Measurements from ENCODE around the gene MEIS1.

The MEIS1 gene

DNA sequence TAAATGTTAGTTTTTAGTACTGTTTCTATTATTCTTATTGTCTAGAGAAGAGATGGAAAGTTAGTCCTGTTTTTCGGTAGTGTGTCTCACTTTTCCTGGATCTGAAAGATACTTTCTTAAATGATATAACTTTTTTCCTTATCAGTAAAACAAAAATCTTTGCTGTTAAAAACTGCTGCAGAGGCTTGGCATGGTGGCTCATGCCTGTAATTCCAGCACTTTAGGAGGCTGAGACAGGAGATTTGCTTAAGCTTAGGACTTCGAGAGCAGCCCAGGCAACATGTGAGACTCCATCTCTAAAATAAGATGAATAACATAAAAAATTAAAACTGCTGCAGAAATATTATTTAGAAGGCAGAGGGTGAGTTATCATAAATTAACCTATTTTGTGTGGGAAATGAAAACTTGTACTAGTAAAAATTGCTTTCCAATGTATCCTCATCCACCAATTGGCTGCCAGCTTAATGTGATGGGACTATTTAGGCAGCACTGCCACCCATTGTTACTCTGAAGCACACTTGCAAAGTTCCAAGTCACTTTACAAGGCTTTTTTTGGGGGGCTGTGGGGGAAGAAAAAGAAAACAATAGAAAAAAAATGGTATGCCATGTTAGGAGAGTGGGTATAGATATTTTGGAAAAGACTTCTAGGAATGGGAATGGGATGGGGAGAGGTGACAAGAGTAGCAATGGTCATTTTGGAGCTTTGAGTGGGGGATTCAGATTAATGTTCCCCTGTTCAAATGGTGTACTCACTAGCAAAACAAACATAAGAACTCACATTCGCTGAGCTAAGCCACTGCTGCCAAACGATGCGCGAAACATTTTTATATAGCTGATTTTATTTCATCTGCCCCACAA is 62.7 kb downstream of the MEIS1 start:
- Mint-ChIP-seq H3K36me3 (ENCODE audit: insufficient read depth) (no peaks in the 10 kb centered on the region), H3K9me3 (peaks cover 5% of the 10 kb centered on the region), H3K4me3 (no peak overlapping the region), H3K27me3 (no peaks in the 10 kb centered on the region), H3K27ac (ENCODE audit: low read depth) (no peak overlapping the region), H3K4me1 (no peaks in the 10 kb centered on the region)
- DNase-seq (ENCODE audit: low spot score in 2 of 2) (no peak), ATAC-seq (replicated peaks; ENCODE audit: extremely low read depth, poor library complexity, severe bottlenecking) (no peak)

DNA sequence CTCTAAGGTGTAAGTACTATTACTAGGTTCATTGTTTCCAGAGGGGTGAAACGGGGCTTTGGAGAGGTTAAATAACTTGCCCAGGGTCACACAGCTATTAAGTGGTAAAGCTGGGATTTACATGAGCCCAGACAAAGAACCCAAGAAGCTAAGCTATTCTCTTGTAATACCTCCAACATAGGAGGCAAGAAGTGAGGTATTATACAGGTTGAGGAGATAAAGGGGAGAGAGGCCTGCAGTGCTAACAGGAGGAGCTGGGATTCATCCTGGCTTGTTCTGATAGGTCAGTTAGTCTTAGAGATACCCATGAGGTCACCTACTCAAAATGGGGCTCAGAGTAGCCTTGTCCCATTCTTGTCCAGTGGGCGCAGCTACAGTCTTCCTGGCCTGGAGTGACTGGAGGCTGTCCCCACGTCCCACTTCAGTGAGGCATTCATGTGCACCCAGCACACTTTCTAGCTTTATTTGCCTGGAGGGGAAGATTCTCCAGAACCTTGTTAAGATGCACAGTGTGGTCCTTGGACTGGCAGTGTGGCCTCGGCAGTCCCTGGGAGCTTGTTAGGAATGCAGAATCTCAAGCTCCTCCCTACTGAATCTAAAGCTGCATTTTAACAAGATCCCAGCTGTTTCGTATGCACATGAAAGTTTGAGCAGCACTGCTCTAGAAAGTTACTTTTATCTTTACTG is 63.5 kb downstream of the MEIS1 start:
- Mint-ChIP-seq H3K36me3 (ENCODE audit: insufficient read depth) (no peaks in the 10 kb centered on the region), H3K27ac (ENCODE audit: low read depth) (no peak overlapping the region), H3K27me3 (no peaks in the 10 kb centered on the region), H3K4me3 (no peak overlapping the region), H3K4me1 (no peaks in the 10 kb centered on the region), H3K9me3 (peaks cover 5% of the 10 kb centered on the region)
- no peak for ATAC-seq (replicated peaks; ENCODE audit: extremely low read depth, poor library complexity, severe bottlenecking)
- DNase-seq (ENCODE audit: low spot score in 2 of 2): no peak

- Mint-ChIP-seq H3K36me3 (ENCODE audit: insufficient read depth) (no peaks in the 10 kb centered on the region), H3K4me1 (no peaks in the 10 kb centered on the region), H3K4me3 (no peak overlapping the region)
Observed at GRCh38 chr2:66501267-66501666, 66.3 kb downstream of the MEIS1 start.

DNA sequence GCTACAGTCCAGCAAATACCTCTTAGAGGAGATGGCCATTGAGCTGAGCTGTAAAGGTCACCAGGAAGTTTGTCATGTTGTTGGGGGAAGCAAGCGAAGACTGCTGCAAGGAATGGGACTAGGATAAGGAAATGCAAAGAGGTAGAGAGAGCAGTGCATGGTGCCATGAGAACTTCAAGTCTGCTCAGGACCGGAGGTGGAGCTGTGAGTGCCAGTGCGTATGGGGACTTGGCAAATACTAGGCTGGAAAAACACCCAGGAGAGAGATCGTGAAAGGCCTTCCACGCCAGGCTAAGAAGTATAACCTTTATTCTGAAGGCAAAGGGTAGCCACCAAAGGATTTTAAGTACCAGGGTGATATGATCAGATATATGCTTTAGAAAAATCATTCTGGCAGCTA is 71.3 kb downstream of the MEIS1 start:
- Mint-ChIP-seq H3K27me3 (no peaks in the 10 kb centered on the region), H3K4me3 (no peak overlapping the region)

More at GRCh38 chr2:66501267-66501666, 66.3 kb downstream of the MEIS1 start:
- H3K9me3 Mint-ChIP-seq: no peaks in the 10 kb centered on the region
- no peak for ATAC-seq (replicated peaks; ENCODE audit: extremely low read depth, poor library complexity, severe bottlenecking)
- H3K27ac Mint-ChIP-seq (ENCODE audit: low read depth): no peak overlapping the region
- no peaks in the 10 kb centered on the region for H3K27me3 Mint-ChIP-seq
- no peak for DNase-seq (ENCODE audit: low spot score in 2 of 2)

GRCh38 chr2:66507673-66508201 is 72.8 kb downstream of the MEIS1 start:
- ATAC-seq (replicated peaks; ENCODE audit: extremely low read depth, poor library complexity, severe bottlenecking) (no peak), DNase-seq (ENCODE audit: low spot score in 2 of 2) (no peak)
- no peak overlapping the region for H3K4me3 Mint-ChIP-seq
- no peak overlapping the region for H3K27ac Mint-ChIP-seq (ENCODE audit: low read depth)
- no peaks in the 10 kb centered on the region for H3K4me1 Mint-ChIP-seq
- no peaks in the 10 kb centered on the region for H3K36me3 Mint-ChIP-seq (ENCODE audit: insufficient read depth)
- no peaks in the 10 kb centered on the region for H3K9me3 Mint-ChIP-seq
- H3K27me3 Mint-ChIP-seq: no peaks in the 10 kb centered on the region

More for the DNA sequence above, 71.3 kb downstream of the MEIS1 start:
- ATAC-seq (replicated peaks; ENCODE audit: extremely low read depth, poor library complexity, severe bottlenecking) (no peak), DNase-seq (ENCODE audit: low spot score in 2 of 2) (no peak)
- Mint-ChIP-seq H3K9me3 (no peaks in the 10 kb centered on the region), H3K4me1 (no peaks in the 10 kb centered on the region), H3K27ac (ENCODE audit: low read depth) (no peak overlapping the region), H3K36me3 (ENCODE audit: insufficient read depth) (no peaks in the 10 kb centered on the region)

DNA sequence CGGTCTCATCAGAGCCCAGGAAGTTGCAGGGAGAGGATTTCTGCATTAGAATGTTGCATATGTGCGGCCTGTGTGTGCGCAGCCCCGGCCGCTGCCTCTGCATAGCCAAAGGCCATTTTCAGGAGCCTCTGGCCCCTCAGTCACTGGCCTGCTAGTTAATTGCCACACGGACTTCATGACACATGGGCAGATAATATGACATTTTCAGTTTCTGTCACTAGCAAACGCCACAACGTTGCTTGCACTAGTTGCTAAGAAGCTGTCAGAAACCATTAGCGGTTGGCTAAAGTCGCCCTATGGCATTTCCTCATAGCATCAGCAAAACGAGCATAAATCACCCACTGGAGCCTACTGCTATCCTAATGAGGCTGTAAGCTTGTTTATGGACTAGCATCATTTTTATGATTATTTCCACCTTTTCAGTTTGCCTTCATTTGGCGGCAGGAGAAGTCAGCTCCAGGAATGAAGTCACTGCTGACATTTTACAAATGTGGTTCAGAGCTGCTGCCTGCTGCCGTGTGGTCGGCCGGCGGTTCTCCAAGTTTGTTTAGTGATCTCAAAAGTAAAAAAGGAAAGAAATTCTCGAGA is 73.7 kb downstream of the MEIS1 start:
- H3K36me3 Mint-ChIP-seq (ENCODE audit: insufficient read depth): no peaks in the 10 kb centered on the region
- DNase-seq (ENCODE audit: low spot score in 2 of 2) (no peak), ATAC-seq (replicated peaks; ENCODE audit: extremely low read depth, poor library complexity, severe bottlenecking) (no peak)
- H3K9me3 Mint-ChIP-seq: no peaks in the 10 kb centered on the region
- H3K4me1 Mint-ChIP-seq: no peaks in the 10 kb centered on the region
- H3K27me3 Mint-ChIP-seq: no peaks in the 10 kb centered on the region
- no peak overlapping the region for H3K4me3 Mint-ChIP-seq
- H3K27ac Mint-ChIP-seq (ENCODE audit: low read depth): no peak overlapping the region

GRCh38 chr2:66509326-66509811 is 74.4 kb downstream of the MEIS1 start:
- Mint-ChIP-seq H3K27ac (ENCODE audit: low read depth) (no peak overlapping the region), H3K4me3 (no peak overlapping the region), H3K36me3 (ENCODE audit: insufficient read depth) (no peaks in the 10 kb centered on the region), H3K4me1 (no peaks in the 10 kb centered on the region), H3K27me3 (no peaks in the 10 kb centered on the region), H3K9me3 (no peaks in the 10 kb centered on the region)
- ATAC-seq (replicated peaks; ENCODE audit: extremely low read depth, poor library complexity, severe bottlenecking): no peak
- no peak for DNase-seq (ENCODE audit: low spot score in 2 of 2)

DNA sequence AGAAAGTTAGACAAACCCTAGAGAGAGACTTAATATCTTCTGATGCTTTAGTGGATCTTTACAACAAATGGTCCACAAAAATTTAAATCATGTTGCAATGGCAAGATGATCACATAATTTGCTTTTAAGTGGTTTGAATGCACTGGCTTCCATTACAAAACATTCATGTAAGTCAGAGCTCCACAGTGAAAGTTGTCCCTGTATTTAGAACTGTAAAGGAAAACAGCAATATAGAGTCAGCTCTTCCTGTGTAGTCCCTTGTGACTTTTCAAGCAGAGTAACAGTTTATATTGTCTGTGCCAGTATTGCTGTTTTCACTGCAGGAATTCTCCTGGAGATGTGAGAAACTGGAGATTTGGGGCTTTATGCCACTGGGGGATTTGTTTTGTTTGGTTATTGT is 77.7 kb downstream of the MEIS1 start:
- Mint-ChIP-seq H3K36me3 (ENCODE audit: insufficient read depth) (no peaks in the 10 kb centered on the region), H3K27ac (ENCODE audit: low read depth) (no peak overlapping the region), H3K27me3 (no peaks in the 10 kb centered on the region), H3K4me3 (no peak overlapping the region), H3K9me3 (no peaks in the 10 kb centered on the region), H3K4me1 (no peaks in the 10 kb centered on the region)
- ATAC-seq (replicated peaks; ENCODE audit: extremely low read depth, poor library complexity, severe bottlenecking): no peak
- no peak for DNase-seq (ENCODE audit: low spot score in 2 of 2)

DNA sequence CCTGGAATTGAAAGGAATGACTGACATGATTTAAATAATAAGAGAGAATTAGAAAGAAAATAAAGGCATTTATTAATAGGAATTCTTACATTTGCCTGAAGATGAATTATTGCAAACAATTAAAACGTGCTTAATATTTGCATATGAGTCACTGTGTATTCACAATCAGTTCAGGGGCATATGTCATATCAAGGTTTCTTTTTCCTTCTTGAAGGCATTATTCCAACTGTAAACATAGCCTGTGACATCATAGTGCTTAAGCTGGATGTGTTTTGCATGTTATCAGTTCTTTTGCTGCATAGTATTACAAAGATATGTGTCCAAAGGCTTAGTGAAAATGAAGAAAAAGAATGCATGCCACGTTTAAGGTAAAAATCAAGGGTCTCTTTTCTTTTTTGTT is 80.8 kb downstream of the MEIS1 start:
- no peak overlapping the region for H3K27ac Mint-ChIP-seq (ENCODE audit: low read depth)
- ATAC-seq (replicated peaks; ENCODE audit: extremely low read depth, poor library complexity, severe bottlenecking) (no peak), DNase-seq (ENCODE audit: low spot score in 2 of 2) (no peak)
- H3K4me3 Mint-ChIP-seq: no peak overlapping the region
- H3K9me3 Mint-ChIP-seq: no peaks in the 10 kb centered on the region
- no peaks in the 10 kb centered on the region for H3K4me1 Mint-ChIP-seq
- H3K27me3 Mint-ChIP-seq: no peaks in the 10 kb centered on the region
- H3K36me3 Mint-ChIP-seq (ENCODE audit: insufficient read depth): no peaks in the 10 kb centered on the region

- Mint-ChIP-seq H3K4me1 (no peaks in the 10 kb centered on the region), H3K4me3 (no peak overlapping the region), H3K9me3 (no peaks in the 10 kb centered on the region), H3K27ac (ENCODE audit: low read depth) (no peak overlapping the region), H3K27me3 (no peaks in the 10 kb centered on the region), H3K36me3 (ENCODE audit: insufficient read depth) (no peaks in the 10 kb centered on the region)
- DNase-seq (ENCODE audit: low spot score in 2 of 2): no peak
- ATAC-seq (replicated peaks; ENCODE audit: extremely low read depth, poor library complexity, severe bottlenecking): no peak
Observed at GRCh38 chr2:66516499-66516898, 81.6 kb downstream of the MEIS1 start.

DNA sequence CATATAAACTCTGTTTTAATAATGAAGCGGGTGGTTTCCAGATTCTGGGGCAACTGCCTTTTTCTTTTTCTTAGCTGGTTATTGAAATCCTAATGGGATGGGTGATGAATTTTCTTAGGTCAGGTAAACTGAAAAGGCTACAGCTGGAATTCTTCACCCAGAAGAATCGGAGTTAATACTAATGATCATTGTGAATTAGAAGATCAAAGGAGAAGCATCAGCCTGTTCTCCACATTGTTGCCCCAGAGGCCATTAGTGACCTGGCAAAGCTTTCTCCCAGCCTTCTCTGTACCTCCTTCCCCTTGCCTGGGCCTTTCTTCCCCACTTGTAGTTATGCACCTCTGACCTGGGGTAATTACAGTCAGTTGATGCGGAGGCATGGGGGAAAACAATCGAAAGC is 82.8 kb downstream of the MEIS1 start:
- peaks cover 10% of the 10 kb centered on the region for H3K9me3 Mint-ChIP-seq
- no peaks in the 10 kb centered on the region for H3K4me1 Mint-ChIP-seq
- DNase-seq (ENCODE audit: low spot score in 2 of 2): no peak
- ATAC-seq (replicated peaks; ENCODE audit: extremely low read depth, poor library complexity, severe bottlenecking): no peak
- no peak overlapping the region for H3K4me3 Mint-ChIP-seq
- H3K36me3 Mint-ChIP-seq (ENCODE audit: insufficient read depth): no peaks in the 10 kb centered on the region
- no peaks in the 10 kb centered on the region for H3K27me3 Mint-ChIP-seq
- no peak overlapping the region for H3K27ac Mint-ChIP-seq (ENCODE audit: low read depth)

- Mint-ChIP-seq H3K36me3 (ENCODE audit: insufficient read depth) (no peaks in the 10 kb centered on the region), H3K4me3 (no peak overlapping the region), H3K27me3 (no peaks in the 10 kb centered on the region), H3K4me1 (no peaks in the 10 kb centered on the region), H3K9me3 (peaks cover 10% of the 10 kb centered on the region), H3K27ac (ENCODE audit: low read depth) (no peak overlapping the region)
- DNase-seq (ENCODE audit: low spot score in 2 of 2) (no peak), ATAC-seq (replicated peaks; ENCODE audit: extremely low read depth, poor library complexity, severe bottlenecking) (no peak)
Observed at GRCh38 chr2:66519264-66519843, 84.4 kb downstream of the MEIS1 start.
